HG02610 (cell line): ENCODE measurements around the gene PAX8.
A peak's percentile ranks its signal among the peaks of the same experiment; 100 is the strongest.

Experiments used
- ATAC-seq: cut with Tn5 transposase; IDR thresholded peaks from one replicate; pipeline ENCODE4 v1.9.1; 2021; ENCODE audit warnings: mild to moderate bottlenecking, moderate library complexity; ENCODE audit not compliant: unreplicated experiment

The PAX8 gene

DNA sequence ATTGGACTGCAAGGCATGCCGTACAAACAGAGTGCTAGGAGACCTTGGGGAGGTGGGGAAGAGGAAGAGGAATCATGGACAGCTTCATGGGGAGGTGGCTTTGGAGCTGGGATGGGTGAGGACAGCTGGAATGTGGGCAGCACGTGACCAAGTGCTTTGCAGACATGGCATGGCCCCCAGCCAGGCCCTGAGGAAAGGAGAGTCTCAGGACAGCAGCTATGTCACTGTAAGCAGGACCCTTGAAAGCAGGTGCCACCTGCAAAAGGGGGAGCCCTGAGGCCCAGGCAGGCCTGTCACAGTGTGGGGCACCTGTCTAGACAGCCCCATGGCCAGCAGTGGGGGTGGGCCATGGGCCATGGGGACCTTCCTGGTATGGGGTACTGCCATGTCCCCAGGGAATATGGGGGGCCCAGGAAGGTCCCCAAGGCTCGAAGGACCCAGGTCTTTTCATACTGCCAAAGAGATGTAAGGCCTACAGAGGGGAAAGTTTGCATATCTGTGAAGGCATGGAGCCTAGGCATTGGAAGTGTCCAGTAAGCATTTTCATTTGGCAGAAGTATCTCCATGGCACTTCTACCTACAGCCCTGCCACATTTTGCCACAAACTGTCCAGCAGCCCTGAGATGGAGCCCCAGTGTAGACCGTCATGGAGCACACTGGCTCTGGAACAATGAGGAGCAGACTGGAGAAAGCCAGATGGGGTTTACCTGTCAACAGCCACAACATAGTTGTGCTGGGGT, 9.9 kb downstream of the PAX8 start:
- no peak for ATAC-seq

DNA sequence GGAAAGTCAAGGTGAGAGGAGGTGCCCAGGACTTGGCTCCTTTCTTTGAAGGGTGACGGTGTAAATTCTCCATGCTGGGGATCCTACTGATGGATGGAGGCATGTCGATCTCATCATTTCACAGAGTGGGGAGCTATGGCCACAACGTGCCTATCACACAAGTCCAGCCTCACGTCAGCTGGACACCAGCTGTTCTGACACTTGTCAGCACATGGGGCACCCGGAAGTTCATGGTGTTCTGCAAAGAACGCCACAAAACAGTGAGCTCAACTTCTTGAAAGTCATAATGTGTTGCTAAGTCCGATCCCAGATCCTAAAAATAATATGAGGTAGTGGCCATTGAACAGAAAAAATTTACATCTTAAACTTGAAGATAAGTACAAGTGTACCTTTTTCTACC, 12.3 kb downstream of the PAX8 start:
- no peak for ATAC-seq

DNA sequence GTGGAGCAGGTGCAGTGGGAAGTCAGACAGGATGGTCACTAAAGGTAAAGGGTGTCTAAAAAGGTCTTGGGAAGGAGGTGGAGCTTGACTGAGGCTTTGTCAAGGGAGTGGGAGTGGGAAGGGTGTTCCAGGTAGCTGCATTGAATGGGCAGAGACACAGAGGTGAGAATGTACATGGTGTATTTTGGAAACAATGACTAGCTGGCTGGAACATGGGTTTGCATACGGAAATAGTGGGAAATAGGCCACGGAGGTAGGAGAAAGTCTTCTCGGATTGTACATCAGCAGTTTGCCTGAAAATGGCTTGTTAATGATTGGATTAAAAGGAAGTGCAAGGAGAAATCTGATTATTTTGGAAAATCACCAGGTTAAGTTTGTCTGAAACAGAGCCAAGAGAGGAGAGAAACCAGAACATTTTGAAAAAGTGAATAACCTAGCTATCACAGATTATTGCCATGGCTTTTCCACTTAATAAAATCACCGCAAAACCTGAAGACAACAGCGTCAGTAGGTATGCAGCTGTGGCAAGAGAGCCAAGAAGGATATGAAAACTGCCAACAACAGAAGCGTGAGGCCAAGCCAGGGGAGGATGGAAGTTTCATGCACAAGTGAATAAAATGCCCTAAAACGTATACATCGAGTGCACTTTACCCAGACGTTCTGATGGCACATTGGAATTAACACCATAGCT, 13.9 kb downstream of the PAX8 start:
- ATAC-seq = no peak

DNA sequence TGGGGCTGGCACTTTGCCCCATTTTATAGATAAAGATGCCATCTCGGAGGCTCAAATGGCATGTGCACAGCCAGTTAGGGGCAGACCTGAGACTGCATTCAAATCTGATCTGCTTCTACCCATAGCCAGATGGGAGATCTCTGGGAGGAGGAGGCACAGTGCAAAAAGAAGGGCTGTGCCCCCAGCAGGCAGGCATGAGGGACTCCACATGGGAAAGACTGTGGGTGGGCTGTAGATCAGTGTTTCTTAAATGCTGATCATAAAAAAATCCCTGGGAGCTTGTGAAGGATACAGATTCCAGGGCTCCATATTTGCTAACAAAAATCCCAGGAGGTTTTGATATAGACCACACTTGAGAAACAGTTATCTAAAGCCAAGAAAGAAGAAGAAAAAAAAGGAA, 15.2 kb downstream of the PAX8 start:
- no peak for ATAC-seq

DNA sequence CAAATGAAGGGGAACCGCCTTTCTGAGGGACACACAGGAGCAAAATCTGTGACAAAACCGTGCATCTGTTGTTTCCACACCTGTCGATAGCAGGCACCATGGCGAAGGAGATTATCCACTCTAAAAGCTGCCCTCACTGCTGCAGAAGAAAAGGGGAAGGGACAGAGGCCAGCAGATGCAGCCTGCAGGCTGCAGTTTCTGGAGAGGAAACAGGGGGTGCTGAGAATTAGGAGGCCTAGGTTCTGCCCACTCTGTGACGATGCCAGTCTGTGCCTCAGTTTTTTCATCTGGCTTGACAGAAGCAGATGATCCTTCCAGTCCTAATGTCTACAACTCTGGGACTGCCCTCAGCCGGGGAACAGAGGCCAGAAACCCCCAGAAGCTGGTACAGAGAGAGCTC, 17.7 kb downstream of the PAX8 start:
- no peak for ATAC-seq

DNA sequence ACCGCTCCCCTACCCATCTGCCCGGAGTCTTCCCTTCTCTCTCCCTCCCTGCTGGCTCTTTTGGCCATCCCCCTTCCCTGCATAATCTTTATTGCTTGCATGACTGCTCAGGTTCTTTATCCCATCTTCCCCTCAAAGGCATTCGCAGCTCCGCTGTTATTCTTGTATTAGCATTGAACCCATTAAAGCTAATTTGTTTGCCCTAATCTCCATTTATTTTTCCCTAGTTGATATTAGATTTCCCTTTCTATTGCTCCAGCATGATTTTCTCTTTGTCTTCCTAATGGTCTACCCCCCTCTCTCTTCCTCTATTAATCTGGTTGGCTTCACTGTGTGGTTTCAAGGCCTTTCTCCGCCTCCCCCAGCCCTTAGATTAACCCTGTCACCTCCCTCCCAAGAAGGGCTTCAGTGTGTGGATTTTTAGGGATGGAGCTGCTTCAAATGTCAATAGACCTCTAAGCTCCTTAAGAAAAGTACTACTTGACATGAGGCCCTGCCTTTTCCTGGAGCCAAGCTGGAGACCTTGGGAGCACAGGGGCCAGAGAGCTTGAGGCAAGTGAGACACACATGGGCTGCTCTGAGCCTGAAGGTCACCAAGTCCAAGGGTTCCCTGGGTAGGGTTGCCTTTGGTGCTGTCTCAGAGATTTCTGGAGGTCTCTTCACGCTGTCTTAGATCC, 20.1 kb downstream of the PAX8 start:
- ATAC-seq = no peak

DNA sequence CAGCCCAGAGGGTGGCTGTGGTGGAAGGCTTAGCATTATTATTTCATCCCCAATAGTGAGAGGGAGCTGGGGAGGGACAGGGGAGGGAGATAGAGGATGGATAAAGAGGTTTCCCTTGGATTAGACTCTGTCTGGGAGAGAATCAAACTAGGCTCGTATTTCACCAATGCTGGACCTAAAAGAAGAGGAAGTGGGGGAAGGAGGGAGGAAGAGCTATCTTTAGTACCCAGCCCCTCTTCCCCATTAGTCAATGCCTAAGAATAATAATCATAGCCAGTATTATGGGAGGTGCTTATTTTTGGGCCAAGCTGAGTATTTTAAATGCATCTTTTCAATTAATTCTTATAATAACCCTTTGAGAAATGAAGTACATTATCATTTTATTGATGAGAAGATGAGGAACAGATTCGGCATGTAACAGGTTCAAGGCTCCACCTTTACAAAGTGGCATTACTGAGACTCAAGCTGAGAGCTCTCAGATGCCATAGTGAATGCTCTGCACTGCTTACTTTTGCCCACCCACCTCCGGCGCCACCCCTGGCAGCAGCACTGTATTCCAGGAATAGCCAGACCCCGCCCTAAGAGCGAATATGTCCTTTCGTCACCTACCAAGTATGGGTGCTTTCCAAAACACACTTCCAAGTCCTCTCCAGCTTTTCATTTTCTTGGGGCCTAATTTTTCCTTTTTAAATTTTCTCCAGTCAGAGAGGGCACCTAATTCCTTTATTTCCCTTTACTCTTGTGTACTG, 21.0 kb downstream of the PAX8 start:
- no peak for ATAC-seq

DNA sequence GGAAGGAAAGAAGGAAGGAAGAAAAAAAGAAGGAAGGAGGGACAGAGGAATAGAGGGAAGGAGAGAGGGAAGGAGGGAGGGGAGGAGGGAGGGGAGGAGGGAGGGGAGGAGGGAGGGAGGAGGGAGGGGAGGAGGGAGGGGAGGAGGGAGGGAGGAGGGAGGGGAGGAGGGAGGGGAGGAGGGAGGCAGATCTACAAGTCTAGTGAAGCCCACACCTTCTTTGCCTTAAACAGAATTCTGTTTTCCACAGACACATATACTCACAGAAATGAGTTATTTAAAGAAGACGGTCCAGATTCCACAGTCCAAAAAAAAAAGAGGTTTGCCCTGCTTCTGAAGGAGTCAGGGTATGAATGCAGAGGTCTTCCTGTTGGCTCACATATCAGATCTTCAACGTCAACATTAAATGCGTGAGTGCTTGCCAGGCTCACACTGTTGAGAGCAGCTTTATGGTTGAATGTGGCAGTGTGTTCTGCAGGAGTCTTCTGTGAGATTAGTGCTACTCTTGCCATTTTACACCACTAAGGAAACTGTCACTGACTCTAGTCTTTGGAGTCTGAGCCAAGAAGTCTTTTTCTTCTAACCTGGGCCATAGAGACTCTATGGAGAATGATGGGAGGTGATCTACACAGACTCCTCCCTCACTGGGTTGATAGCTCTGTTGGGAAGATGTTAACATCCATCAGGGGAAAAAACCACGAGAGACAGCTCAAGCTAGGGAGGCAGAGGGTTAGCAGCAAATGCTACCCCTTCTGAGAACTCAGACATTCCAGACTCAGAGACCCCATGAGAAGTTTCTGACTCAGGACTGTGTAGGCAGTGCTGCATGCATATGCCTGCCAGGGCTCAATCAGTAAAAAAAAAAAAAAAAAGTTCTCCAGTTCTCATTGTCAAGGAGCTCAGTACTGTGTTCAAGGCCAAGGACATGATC, 23.3 kb downstream of the PAX8 start:
- no peak for ATAC-seq

DNA sequence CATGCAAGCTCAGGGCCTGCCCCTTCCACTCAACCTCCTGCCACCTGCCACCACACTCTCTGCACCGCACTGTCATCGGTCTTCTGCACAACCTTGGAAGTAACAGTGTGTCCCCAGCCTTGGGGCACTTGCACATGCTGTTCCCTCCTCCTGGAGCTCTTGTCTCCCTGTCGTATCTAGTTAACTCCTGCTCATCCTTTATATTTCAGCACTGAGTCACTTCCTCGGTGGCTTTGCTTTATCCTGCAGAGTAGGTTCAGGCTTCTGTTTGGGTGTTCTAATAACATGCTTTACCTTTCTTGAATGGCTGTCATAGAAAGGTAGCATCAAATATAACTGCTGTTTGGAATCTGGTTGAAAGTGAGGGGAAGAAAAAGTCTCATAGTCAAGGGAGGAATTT, 25.3 kb downstream of the PAX8 start:
- ATAC-seq = no peak

DNA sequence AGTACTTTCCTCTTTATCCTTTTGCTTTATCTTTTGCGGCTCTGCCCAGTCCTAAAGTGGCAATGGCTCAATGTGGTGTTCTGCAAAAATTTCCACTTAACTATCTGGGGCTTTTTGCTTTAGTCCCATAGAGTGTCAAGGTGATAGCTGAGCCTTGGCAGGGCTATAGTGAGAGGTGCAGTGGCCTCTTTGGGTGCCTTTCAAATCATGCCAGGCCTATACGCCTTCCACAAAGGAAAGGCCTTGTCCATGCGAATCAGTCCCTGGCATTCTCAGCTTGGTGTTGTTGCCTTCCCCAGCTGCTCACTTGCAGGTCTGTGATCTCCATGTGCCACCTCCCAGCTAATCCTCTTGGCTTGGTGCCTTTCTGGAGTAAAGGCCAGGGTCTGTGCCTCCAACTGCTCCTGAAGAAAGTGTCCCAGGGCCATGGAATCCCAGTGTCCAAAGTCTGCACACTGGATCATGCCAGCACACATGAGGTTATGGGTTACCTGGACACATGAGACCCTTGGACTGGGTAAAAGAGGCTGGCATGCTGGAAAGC, 26.6 kb downstream of the PAX8 start:
- no peak for ATAC-seq

DNA sequence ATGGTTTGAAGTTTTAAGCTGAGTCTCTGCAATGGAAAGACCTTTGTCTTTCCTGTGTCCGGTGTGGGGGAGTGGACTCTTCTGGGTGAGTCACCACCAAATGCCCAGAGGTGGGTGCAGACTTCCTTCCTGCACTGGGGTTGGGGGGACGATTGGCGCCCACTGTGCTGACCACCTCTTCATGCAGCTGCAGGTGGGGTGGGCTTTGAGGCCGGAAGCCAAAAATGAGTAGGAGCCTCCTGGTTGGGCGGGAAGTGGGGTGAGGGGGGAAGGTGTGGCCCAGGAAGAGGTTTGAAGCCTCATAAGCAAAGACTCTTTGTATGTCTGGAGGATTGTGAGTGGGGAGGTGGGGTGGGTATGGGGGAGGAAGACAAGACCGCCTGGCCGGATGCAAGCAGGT, 27.6 kb downstream of the PAX8 start:
- no peak for ATAC-seq

DNA sequence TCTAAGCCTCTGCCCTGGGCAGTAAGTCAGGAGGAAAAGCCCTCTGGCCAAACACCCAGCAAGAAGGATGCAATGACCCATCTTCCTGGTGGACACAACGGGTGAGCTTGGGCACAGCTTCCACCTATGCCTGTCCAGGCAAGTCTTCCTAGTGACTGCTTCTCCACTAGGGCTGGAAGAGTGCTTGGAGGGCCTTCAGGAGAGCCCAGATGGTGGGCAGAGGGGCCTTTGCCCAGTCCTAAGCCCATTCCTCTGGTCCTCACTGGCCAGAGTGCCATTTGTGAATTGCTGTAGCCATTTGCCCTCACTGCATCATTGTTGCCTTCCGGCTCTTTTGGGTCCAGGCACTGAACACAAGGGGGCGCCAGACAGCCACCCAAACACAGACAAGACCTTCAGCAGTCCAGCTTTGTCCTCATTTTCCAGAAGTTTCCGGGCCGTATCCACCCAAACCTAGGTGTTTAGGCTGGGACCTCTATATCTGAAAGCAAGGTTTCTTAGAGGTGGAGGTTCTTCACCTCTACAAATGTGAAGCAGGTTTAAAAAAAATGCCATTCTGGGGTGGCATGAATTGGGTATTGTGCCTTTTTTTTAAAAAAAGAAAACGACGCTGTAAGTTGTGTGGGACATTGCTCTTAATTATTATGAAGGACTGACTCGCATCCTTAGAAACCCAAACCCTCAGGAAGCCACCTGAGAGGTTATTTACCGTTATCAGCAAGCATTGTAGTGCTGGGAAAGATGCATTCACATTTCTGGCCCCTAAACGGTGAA, 29.5 kb downstream of the PAX8 start:
- peak; percentile 58 for ATAC-seq

DNA sequence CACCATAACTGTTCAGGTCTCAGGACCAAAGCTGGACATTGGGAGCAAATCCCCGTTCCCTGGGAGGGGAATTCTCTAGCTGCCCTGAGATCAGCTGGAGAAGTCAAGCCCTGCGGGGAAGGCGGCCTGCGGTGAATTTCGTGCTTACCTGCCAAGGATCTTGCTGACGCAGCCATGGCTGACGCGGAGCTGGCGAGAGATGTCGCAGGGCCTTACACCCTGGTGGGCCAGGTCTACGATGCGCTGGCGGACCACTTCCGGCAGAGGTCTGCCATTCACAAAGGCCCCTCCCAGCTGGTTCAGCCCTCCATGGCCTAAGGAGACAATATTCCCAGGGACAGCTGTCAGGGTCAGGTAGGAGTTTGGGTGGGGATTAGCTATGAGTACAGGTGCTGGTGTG, 32.1 kb downstream of the PAX8 start:
- no peak for ATAC-seq

DNA sequence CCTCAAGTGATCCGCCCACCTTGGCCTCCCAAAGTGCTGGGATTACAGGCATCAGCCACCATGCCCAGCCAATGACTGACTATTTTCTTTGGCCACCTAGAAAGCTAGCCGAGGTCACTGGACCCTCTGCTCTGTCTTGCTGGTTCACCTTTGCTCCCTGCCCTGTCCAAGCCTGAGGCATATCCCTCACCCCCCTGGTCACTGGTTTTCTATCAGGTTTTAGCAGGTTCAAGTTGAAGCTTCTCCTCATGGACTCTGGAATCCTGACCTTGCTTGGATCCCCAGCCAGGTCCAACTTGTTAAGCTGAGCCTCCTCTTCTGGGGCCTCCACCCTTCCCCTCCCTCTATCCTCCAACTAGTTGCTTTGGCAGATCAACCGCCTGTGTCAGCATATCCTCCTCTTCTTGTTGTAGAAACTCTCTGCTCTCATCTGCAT, 33.4 kb downstream of the PAX8 start:
- ATAC-seq = no peak

DNA sequence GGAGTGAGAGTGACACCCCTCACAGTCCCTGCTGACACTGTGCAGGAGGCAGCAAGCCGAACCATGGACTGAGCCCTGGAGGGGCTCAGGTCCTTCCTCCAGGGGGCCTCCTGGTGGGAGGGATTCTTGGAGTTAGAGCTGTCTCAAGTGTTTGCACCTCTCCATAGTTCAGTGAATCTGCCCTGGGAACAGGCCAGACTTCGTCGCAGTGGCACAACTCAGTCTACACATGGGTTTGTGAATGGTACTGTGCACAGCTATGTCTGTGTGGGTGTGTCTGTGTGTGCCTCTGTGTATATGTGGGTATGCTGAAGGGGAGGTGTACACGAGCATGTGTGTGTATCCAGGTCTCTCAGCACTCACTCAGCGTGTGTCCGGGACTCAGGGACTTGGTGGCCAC, 36.4 kb downstream of the PAX8 start:
- ATAC-seq = no peak

DNA sequence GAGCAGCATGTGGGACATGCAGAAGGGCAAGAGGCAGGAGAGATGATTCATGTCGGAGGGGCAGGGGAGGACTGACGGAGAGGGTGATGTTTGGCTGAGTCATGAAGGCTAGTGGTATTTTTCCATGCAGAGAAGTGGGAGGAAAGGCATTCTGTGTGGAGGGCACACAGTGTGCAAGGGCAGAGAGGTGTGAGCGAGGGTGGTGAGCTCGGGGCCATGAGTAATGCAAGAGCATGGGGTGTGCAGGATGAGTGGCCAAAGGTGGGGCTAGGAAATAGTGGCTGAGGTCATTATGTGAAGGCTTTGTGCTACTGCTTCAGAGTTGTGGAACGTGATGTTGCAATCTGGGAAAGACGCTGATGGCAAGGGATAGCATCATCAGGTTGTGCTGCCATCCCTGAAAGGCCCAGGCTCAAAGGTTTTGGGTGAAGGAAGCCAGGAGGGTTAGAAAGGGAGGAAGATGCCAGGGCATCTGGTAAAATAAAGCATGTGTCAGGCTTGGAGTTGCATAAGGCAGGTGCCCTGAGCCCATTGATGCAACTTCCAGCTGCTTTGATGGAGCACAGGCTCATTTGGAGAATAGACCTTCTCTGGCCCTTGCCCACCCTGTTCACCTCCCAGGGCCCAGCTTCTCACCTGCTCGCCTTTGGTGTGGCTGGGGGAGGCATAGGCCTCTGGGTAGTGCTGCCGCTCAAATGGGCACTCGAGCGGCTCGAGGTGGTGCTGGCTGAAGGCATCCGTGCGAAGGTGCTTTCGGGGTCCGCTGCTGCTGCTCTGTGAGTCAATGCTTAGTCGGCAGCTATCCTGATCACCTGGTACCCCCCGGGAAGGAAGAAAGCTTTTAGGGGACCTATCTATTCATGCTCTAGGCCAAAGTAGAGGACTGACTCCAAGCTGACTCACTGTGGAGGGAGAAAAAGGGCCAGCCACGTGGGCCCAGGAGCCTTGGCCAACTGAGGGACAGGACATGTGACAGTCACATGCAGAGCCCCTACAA, 37.5 kb downstream of the PAX8 start:
- ATAC-seq = no peak

DNA sequence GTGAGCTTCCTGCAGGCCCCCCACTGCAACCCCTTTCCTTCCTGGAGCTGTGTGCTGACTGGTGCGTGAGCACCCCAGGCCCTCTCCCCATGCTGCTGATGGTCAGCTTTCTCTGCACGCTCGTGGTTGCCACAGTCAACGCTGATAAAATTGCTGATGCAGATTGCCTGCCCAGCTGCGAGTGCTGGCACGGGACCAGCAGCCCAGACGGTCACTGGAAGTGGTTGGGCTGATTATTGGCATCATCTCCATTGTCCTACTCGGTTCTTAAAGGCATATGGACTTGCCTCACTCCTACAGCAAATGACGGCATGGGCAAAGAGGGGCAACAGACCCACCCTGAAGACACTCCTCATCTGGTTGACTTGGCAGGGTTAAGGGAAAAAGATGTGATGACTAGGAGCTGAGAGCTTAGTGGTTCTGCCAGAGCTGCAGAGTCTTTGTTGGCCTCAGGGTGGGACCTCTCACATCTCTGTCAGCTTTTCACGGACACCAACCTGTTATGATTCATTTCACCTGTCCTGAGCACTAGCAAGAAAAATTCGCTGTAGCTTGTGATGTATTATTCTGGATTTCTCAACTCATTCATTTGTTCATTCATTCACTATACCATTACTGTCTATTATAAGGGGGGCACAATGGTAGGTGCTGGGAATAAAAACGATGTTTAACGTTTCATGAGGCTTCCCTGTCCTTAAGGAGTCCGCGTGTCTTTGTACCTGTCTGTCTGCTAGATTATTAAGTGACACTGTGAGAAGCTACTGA, 38.4 kb downstream of the PAX8 start:
- no peak for ATAC-seq
